Epithelial cell of proximal tubule (primary cell): ENCODE measurements around the gene TMPRSS4. TPM values are rescaled to one million over a fixed set of nuclear protein-coding genes. Genes with fewer than 3 reads are reported as not detected.

Source experiments
- DNase-seq: peaks from one replicate; pipeline ENCODE4 v3.0.0-alpha.2; 2011; ENCODE audit warnings: low read depth
- H3K4me3 ChIP-seq: 2 replicates; pipeline ENCODE4 v1.5.1; 2011; ENCODE audit warnings: low read depth, mild to moderate bottlenecking, low read length
- CTCF ChIP-seq: conservative IDR thresholded peaks from 2 replicates; pipeline ENCODE4 v1.5.1; 2012; ENCODE audit warnings: low read depth, mild to moderate bottlenecking, low read length
- total RNA-seq: library from RNA; depleted of rRNA; stranded (reverse); fragments of >200 nt; gene quantifications from 2 replicates; pipeline ENCODE4 v1.2.3, GENCODE V29; 2015

TMPRSS4 gene
- total RNA-seq, 1 donor from 2014 or later = 26.6 TPM

DNA sequence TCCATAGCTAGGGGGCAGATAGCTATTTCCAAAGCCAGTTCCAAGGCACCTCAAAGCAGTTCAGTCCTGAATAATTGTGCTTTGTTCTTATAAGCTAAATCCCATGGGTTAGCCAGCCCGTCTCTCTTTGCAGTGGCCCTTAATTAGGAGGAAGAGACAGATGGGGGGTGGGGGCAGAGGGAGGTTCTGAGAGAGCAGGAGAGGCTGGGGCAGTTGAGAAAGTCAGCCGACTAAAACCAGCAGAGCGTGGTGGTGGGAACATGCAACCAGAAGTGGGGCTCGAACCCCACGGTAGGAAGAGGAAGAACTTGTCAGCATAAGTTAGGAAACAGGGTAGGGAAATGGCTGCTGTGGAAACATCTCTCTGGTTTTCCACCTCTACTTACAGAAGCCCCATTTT is 86.6 kb downstream of the TMPRSS4 start:
- no peak overlapping the region for H3K4me3 ChIP-seq
- no peak for DNase-seq
- TF ChIP-seq CTCF = no peak

- TF ChIP-seq CTCF = no peak
- H3K4me3 ChIP-seq = no peak overlapping the region
- no peak for DNase-seq
Observed at GRCh38 chr11:118164885-118165284, 88.0 kb downstream of the TMPRSS4 start.

DNA sequence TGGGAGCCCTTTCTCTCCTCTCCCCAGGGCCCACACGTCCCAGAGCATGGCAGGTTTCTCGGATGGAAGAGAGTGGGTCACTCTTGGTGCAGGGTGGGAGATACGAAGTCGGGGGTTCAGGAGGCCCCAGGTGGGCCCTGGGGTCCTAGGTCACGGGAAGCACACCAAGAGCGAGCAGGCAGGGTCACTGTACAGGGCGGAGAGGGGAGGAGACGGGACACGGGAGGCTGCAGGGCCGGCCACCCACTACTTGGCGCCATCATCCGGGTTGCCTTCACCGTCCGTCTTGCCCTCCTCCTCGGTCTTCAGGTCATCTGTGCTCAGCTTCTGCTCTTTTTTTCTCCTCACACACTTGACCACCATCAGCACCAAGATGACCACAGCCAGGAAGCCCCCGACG is 89.8 kb downstream of the TMPRSS4 start:
- no peak for DNase-seq
- H3K4me3 ChIP-seq = no peak overlapping the region
- TF ChIP-seq CTCF = no peak

- DNase-seq = no peak
- TF ChIP-seq CTCF = no peak
- no peak overlapping the region for H3K4me3 ChIP-seq
Observed at GRCh38 chr11:118167253-118167652, 90.4 kb downstream of the TMPRSS4 start.

DNA sequence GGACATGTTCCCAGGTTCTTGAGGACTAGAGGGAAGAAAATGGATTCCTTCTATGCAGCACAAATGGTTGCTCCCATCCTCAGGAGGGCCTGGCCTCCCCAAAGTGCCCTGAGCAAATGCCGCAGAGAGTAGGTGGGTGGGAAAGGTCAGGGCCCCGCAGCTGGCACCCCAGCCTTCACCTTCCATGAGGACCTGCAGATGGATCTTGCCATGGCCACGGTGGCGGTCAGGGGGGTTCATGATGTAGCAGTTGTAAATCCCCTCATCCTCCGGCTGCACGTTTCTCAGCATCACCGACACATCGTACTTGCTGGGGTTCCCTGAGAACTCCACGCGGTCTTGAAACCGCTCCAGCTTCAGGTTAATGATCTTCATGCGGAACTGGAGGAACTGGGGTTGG is 91.0 kb downstream of the TMPRSS4 start:
- no peak for TF ChIP-seq CTCF
- no peak for DNase-seq
- no peak overlapping the region for H3K4me3 ChIP-seq

- DNase-seq = no peak
- no peak overlapping the region for H3K4me3 ChIP-seq
- no peak for TF ChIP-seq CTCF
Observed at GRCh38 chr11:118168316-118168715, 91.4 kb downstream of the TMPRSS4 start.

- no peak overlapping the region for H3K4me3 ChIP-seq
- no peak for TF ChIP-seq CTCF
- DNase-seq = no peak
Observed at GRCh38 chr11:118168751-118169150, 91.9 kb downstream of the TMPRSS4 start.
